ENCODE data around the gene FAT3. TPM values are rescaled to one million over a fixed set of nuclear protein-coding genes. Genes with fewer than 3 reads are reported as not detected.

The FAT3 gene
- total RNA-seq (2022; extraction: Qiagen RNA extraction): 0.23 to 0.81 TPM (median 0.55 TPM) in 5 replicates

GRCh38 chr11:92224407-92225124 is at the start of gene FAT3:
Gene FAT3, plus strand, starts transcription at chr11:92224818. Its CDS starts 127,295 bp downstream, at chr11:92352113.

Data from A549 treated with CORT108297 at 1 μM for 4 hours (cell line).